NCI-H748 (cell line): ENCODE data around the gene ZMIZ1.
A peak's percentile ranks its signal among the peaks of the same experiment; 100 is the strongest.

ENCODE experiments used
- DNase-seq: peaks from one replicate; lab custom pipeline; 2025; ENCODE audit not compliant: unreplicated experiment; lab: John Stamatoyannopoulos, UW

The ZMIZ1 gene

GRCh38 chr10:79243181-79244067 is 174.7 kb downstream of the ZMIZ1 start:
- peak; percentile 64 for DNase-seq

DNA sequence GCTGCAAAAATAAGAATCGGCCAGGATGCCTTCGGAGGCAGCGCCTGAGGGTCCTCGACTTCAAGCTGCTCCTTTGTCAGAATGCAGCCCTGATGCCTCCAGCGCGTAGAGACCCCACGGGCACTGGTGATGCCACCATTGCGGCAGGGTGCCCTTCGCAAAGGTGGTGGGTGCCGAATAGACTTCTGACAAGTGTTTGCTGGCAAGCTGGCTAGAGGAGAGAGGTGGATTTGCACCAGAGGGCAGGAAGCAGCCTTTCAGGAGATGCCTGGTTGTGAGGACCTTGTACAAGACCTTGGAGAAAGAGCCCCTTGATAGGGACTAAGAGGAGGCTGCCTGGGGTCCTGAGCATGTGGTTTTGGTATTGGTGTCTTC is 175.3 kb downstream of the ZMIZ1 start:
- DNase-seq = no peak

GRCh38 chr10:79244841-79245504 is 176.2 kb downstream of the ZMIZ1 start:
- DNase-seq = no peak

DNA sequence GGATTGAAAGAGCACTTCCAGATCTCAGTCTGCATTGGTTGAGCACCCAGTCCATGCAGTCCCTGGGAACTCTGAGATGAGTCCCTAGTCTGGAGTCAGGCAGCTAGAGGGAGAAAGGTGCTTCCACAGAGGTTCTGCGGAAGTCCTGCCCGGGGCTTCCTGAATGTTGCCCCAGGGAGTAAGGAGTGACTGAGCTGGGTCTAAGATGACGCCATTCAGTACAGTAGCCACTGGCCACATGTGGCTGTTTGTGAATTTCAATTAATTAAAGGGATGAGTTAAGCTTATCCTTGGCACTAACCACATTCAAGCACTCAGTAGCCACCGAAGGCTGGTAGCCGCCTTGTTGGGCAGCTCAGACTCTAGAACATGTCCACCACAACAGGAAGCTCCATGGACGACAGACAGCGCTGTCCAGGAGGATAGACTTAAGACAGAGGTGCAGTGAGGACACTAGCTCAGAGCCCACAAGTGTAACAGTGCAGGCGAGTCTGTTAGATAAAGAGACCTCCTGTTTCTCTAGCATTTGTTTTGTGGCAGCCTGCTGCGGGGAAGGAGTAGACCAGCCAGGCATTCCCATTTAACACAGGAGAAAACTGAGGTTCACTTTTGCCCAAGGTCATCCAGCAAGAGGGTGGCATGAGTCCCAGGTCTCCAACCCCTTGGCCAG is 176.9 kb downstream of the ZMIZ1 start:
- DNase-seq = no peak

- DNase-seq = no peak
Measured at GRCh38 chr10:79246209-79246581, 177.4 kb downstream of the ZMIZ1 start.

DNA sequence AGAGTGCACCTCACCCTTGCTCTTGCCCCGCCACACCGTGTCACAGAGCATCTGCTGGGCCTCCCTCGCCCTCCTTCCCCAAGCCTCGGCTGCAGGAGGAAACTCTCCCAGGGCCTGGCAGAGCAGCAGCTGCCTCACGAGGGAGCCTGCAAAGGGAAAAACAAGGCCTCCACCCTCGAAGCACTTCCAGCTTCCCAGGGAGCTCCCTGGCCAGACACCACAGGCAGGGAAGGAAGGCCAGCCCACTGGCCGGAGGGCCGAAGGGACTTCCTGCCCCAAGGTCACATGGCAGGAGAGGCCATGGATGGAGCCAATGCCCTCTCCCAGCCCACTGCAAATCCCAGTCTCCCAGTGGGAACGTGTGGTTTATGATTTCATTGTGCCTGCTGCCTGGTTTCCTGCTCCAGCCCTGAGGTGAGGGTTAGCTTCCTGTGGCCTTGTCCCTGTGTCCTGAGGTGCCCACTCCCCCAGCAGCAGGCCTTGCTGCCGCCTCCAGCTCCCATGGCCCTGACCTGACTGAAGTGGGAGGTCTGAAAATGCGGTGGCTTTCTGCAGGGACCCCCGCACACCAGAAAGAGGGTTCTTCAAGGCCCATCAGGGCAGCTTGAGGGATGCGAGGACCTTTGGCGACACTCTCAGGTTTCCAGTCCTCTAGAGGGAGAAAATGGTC is 178.0 kb downstream of the ZMIZ1 start:
- DNase-seq = no peak

DNA sequence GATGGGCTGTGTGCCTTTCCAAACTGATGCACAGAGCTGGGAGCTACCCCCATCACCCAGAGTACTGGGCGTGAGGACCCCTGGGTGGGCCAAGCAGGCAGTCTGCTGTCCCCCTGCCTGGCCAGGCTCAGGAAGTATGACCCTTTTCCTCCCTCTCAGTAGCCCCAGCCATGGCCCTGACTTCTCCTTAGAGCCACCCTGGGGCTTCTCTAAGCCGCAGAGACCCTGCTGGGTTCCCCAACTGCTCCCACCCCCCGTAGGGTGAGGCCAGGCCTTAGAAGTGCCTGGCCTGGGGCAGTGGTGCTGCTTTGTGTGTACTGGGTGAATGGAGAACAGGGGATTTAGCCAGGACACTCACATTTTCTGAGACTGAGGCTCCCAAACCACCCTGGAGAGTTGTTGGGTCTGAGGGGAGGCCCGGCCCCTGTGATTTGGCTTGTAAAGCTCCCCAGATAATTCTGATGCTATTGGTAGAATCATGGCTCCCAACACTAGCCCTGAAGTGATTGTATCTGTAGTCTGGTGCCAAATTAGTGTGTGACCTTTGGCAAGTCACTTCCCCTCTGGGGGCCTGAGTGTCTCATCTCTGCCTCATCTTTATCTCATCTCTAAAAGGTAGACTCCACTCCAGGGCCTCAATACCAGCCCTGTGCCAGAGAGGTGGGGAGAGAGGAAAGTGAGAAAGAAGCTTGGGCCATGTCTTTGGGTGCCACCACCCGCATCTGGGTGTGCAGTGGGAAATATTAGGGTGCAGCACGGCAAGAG is 178.8 kb downstream of the ZMIZ1 start:
- DNase-seq = no peak

DNA sequence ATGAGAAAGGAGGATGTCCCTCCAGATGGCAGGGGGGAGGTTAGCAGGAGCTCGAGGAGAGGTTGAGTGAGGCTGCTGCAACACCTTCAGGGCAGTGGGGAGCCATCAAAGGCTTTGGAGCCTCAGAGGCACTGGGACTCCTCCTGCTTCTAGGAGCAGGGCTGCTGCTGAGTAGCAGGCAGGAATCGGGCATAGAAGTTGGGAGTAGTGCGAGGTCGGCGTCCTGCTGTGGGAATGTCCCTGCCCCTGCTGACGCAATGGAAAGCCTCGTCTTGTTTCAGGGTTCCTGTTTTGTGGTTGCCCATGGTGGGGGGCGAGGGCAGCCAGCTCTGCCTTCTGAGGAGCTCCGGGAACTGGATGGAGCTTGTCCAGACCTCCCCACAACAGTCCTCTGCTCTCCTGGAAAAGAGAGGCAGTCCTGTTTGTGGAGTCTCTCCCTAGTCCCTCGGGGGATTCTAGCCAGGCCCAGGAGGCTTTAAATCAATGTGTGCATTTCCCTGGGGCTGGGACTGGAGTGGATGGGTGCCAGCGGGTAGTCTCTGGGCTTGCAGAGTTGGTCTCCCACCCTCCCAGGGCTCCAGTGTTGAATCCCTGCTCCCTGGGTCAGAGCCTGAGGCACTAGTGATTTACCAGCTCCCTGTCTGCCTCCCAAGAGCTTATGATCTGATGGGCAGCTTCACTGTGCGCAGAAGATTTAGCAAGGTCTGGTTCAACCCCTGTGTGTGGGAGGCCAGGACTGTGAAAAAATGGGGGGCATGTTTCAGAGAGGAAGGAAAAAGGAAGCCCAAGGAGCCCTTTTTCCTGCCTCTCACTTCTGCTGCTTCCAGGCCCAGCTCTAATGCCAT is 179.8 kb downstream of the ZMIZ1 start:
- DNase-seq = no peak

- DNase-seq = no peak
Measured at GRCh38 chr10:79249186-79250121, 180.7 kb downstream of the ZMIZ1 start.

GRCh38 chr10:79250259-79250658 is 181.5 kb downstream of the ZMIZ1 start:
- no peak for DNase-seq

DNA sequence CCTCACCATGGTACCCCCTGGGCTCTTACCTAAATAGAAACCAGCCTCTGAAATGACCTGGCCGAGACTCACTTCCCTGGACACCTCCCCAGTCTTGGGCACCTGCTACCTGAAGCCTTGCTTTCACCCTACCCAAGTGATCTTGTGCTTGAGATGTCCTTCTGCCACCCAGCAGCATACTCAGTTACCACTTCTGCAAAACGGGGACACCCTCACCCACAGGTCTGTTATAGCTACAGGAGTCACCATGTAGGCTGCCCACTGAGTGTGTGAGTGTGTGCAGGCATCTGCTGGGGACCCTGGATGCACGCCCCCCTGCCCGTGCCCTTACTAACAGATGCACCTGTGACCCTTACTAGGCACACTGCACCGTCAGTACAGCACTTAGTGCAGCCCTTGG is 183.7 kb downstream of the ZMIZ1 start:
- no peak for DNase-seq

DNA sequence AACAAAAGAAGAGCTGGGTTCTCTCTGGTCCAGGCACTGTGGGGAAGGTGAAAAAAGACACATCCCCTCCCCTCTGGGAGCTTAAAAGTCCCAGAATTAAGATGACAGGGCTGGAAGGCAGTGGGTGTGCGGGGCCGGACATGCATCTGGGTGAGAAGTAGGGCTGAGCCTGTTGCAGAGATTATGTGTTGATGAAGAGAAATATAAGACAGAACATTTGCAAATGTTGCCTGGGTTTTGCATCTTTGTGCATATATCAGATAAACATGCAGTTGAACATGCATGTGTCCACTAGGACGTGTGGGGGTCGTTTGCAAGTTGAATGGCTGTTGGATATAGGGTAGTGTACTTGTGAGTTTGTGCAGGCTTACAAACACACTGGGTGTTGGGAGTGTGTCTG is 184.2 kb downstream of the ZMIZ1 start:
- DNase-seq = no peak

- no peak for DNase-seq
Measured at GRCh38 chr10:79253704-79254103, 184.9 kb downstream of the ZMIZ1 start.

- DNase-seq = no peak
Measured at GRCh38 chr10:79254333-79255006, 185.7 kb downstream of the ZMIZ1 start.

DNA sequence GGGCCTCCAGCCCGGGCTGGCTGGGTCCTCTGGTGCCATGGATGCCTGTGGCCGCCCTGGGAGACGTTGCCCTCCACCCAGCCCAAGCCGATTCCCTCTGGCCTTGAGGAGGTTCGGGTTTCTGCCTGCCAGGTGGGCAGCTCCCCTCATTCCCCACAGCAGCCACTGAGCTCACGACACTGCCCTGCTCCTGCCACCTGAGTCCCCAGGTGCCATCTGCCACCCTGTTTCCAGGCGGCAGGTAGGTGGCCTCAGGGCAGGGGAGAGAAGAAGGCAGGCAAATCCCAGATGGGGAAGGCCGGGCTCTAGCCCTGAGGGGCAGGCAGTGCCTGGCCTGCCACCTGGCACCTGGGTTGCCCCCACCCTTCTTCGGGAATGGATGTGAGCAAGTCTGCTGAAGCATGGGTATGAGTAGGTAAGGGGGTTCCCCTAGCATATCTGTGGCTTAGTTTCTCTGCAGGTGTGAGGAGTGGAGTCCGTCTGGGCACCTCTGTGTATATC is 186.3 kb downstream of the ZMIZ1 start:
- no peak for DNase-seq

DNA sequence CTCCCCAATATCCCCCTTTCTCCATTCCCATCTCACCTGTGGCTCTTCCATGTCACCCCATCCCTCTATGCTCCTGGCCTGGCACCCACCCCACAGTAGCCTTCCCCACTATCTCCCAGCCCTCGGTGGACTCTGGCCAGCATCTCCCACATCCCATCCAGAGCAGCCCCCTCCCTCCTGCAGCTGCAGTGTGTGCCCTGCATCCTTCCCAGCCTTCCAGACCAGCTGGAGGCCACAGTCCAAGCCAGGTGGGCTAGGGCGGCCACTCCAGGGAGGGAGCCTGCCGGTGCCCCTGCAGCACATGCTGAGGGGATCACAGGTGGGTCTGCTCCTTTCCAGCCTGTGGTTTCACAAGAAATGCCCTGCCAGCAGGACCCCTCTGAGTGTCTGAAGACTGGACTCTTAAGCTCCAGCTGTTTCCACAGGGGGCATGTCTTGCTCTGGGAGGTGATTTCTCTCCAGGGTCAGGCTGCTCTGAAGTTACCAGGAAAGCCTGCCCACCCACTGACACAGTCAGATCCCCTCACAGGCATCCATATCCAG is 187.6 kb downstream of the ZMIZ1 start:
- DNase-seq = no peak

DNA sequence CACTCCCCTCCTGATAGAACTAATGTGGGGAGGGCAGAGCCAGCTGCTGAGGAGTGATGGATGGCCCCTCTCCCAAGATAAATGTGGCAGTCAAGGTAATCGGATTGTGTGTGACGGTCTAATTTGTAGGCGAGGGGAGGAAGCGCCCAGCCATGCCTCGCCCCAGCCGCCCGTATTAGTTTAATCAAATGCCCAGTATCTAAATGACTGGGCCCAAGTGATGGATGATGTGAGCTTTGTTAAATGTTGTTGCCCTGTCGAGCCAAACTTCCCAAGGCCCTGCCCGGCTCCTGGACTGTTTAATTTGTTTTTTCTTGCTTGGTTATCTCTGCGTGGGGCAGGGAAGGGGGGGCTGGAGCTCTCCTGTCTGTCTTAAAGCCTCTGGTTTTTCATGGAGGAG is 190.1 kb downstream of the ZMIZ1 start:
- no peak for DNase-seq

DNA sequence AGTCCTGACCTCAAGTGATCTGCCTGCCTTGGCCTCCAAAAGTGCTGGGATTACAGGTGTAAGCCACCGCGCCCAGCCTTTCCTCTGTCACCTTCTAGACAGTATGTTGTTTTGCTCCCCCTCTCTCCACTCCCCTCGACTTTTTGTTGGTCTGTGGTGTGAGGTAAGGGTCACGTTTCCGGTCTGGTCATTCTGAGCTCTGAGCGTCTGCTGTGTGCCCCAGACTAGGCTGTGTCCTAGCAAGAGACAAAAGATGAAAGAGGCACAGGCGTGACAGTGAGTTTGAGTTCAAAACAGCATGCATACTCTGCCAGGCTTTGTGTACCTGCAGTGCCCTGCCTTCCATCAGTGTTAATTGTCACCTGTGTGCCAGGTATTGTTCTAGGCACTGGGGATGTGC is 191.1 kb downstream of the ZMIZ1 start:
- no peak for DNase-seq
